ENCODE measurements around the gene TMEM121. TPM values are rescaled to one million over a fixed set of nuclear protein-coding genes. Genes with fewer than 3 reads are reported as not detected.
A peak's percentile ranks its signal among the peaks of the same experiment; 100 is the strongest.

TMEM121 gene
- total and polyA plus RNA-seq, 12 donors: 0.93 to 2.6 (median 1.7) TPM

- peaks cover 0 to 40% (median 0%) of the 10 kb centered on the region in 7 donors for H3K27me3 ChIP-seq
- peak overlapping the region; percentile 89 to 100 (median 96) for H3K27ac ChIP-seq
- H3K4me1 ChIP-seq: peaks cover 62 to 98% (median 89%) of the 10 kb centered on the region in 9 donors
- 1% methylated on average over 35 of the region's 35 CpGs for WGBS, 2 donors
- no peaks in the 10 kb centered on the region for H3K9me3 ChIP-seq
- intact Hi-C loops (cut with DNase I): loop anchor here in 3 of 10 donors (5.0 to 10.0 kb wide), 4 partner anchors 66 to 286 kb away; partner anchors contain the start of genes TEX22 (in 2 of the 3) and MTA1 (in 1 of the 3)
- peak; percentile 92 for DNase-seq
- TF ChIP-seq, protein P1, sequence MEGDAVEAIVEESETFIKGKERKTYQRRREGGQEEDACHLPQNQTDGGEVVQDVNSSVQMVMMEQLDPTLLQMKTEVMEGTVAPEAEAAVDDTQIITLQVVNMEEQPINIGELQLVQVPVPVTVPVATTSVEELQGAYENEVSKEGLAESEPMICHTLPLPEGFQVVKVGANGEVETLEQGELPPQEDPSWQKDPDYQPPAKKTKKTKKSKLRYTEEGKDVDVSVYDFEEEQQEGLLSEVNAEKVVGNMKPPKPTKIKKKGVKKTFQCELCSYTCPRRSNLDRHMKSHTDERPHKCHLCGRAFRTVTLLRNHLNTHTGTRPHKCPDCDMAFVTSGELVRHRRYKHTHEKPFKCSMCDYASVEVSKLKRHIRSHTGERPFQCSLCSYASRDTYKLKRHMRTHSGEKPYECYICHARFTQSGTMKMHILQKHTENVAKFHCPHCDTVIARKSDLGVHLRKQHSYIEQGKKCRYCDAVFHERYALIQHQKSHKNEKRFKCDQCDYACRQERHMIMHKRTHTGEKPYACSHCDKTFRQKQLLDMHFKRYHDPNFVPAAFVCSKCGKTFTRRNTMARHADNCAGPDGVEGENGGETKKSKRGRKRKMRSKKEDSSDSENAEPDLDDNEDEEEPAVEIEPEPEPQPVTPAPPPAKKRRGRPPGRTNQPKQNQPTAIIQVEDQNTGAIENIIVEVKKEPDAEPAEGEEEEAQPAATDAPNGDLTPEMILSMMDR (IDR thresholded peaks at IDR 0.05): peak; percentile 98 to 100 (median 100)
- H3K36me3 ChIP-seq: peaks cover 0 to 29% (median 5%) of the 10 kb centered on the region in 9 donors
- peak overlapping the region in 9 of 10 donors; percentile 9 to 51 (median 41) for H3K4me3 ChIP-seq
- peak; percentile 57 to 82 (median 68) for ATAC-seq
These were observed 45.3 kb upstream of the TMEM121 start for GRCh38 chr14:105480807-105481801.

DNA sequence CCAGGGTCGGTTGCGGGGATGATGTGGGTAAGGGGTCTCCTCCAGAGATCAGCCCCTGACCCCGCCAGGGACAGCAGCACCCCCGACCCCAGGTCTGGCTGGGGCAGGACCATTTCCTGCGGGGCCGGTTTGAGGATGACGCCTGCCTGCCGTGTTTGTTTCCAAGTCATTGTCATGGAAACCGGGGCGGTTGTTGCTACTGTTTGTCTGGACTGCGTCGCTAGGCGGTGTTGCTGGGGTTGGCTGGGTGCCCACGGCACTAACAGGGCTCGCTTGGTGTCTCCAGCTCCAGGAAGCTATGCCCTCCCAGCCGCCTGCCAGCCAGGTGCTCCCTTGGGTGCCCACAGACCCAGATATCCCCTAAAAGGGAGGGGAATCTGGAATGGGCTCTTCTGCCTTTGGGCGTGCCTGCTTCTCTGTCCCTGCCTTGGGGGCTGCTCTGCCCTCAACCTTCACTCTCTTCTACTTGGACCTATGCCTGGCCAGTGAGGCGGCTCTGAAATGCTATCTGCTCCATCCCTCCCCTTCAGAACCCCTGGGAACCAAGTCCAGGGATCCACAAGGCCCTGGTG, 44.4 kb upstream of the TMEM121 start:
- DNase-seq (peak; percentile 93 to 97), ATAC-seq (peak; percentile 7 to 80 (median 59))
- WGBS, 2 donors: 2 to 3% methylated on average over 18 of the region's 18 CpGs
- Histone ChIP-seq H3K4me3 (peak overlapping the region in 9 of 10 donors; percentile 9 to 51 (median 41)), H3K4me1 (peaks cover 62 to 98% (median 88%) of the 10 kb centered on the region in 9 donors), H3K27me3 (peaks cover 0 to 41% (median 0%) of the 10 kb centered on the region in 7 donors), H3K9me3 (no peaks in the 10 kb centered on the region), H3K27ac (peak overlapping the region; percentile 89 to 100 (median 96)), H3K36me3 (peaks cover 0 to 29% (median 5%) of the 10 kb centered on the region in 9 donors)
- intact Hi-C loops (cut with DNase I): loop anchor here in 3 of 10 donors (5.0 to 10.0 kb wide), 4 partner anchors 67 to 287 kb away; partner anchors contain the start of genes TEX22 (in 2 of the 3) and MTA1 (in 1 of the 3)
- TF ChIP-seq, protein P1 (IDR thresholded peaks at IDR 0.05): peak in 5 of 9 donors; percentile 27 to 48 (median 30)

DNA sequence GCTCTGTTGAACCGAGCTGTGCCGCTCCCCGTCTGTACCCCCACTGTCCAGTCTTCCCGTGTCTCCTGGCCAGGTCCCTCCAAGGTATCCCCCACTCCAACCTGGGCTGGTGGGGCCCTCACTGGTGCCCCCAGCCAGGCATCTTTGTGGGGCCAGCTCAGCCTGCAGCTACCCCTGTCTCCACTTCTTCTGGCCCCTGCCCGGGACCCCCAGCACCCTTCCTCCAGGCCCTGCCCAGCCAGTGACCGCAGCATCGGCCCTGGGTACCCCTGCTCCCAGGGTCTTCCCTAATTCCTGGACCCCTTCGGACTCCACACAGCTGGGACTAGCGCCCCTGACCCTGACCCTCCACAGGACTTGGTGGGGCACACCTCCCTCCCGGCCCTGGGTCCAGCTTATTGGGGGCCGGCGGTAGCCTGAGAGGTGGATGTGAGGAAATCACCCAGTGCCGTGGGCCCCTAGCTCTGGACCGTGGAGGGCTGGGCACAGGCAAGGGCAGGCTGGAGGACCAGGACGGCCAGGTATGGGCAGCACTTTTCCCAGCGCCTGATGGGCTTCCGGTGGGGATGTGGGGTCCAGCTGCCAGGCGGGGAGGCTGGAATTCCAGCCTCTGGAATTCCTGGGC, 43.8 kb upstream of the TMEM121 start:
- intact Hi-C loops (cut with DNase I): loop anchor here in 3 of 10 donors (5.0 to 10.0 kb wide), 4 partner anchors 68 to 288 kb away; partner anchors contain the start of genes TEX22 (in 2 of the 3) and MTA1 (in 1 of the 3)
- no peak for ATAC-seq
- Histone ChIP-seq H3K36me3 (peaks cover 0 to 29% (median 5%) of the 10 kb centered on the region in 9 donors), H3K27ac (peak overlapping the region; percentile 89 to 100 (median 96)), H3K4me1 (peaks cover 64 to 99% (median 89%) of the 10 kb centered on the region in 9 donors), H3K4me3 (peak overlapping the region in 6 of 10 donors; percentile 13 to 49 (median 41)), H3K27me3 (peaks cover 0 to 48% (median 0%) of the 10 kb centered on the region in 7 donors), H3K9me3 (no peaks in the 10 kb centered on the region)
- DNase-seq: peak in 1 of 2 donors; percentile 27
- 55 to 61% methylated on average over 18 of the region's 18 CpGs for WGBS, 2 donors
- TF ChIP-seq, protein P1 (IDR thresholded peaks at IDR 0.05): no peak
